ENCODE measurements around the gene NRN1.
"Not testable (repeated sequence)": the region's sequence is repeated elsewhere in the genome, so short reads cannot be mapped to it uniquely, and the experiment has no call there.

Gene NRN1

GRCh38 chr6:5976811-5977210, 29.9 kb downstream of the NRN1 start:
- no peak for TF ChIP-seq CTCF (conservative IDR thresholded peaks at IDR 0.05; ENCODE audit: low read depth, low read length)
- DNase-seq (ENCODE audit: low read depth), result no peak
- no peak overlapping the region for H3K4me3 ChIP-seq (ENCODE audit: low read length)

GRCh38 chr6:5968817-5969734, 37.6 kb downstream of the NRN1 start:
- TF ChIP-seq CTCF (conservative IDR thresholded peaks at IDR 0.05; ENCODE audit: low read depth, low read length), result peak; percentile 4
- H3K4me3 ChIP-seq (ENCODE audit: low read length), result no peak overlapping the region
- peak; percentile 63 for DNase-seq (ENCODE audit: low read depth)

- not testable (repeated sequence) for DNase-seq (ENCODE audit: low read depth); H3K4me3 ChIP-seq (ENCODE audit: low read length)
Observed at GRCh38 chr6:5968036-5968435, 38.7 kb downstream of the NRN1 start.

- H3K4me3 ChIP-seq (ENCODE audit: low read length), result no peak overlapping the region
- no peak for TF ChIP-seq CTCF (conservative IDR thresholded peaks at IDR 0.05; ENCODE audit: low read depth, low read length)
- DNase-seq (ENCODE audit: low read depth), result no peak
Observed at GRCh38 chr6:5967594-5967993, 39.1 kb downstream of the NRN1 start.

GRCh38 chr6:5962794-5963193, 43.9 kb downstream of the NRN1 start:
- no peak for TF ChIP-seq CTCF (conservative IDR thresholded peaks at IDR 0.05; ENCODE audit: low read depth, low read length)
- no peak for DNase-seq (ENCODE audit: low read depth)
- H3K4me3 ChIP-seq (ENCODE audit: low read length), result no peak overlapping the region

GRCh38 chr6:5961836-5962235, 44.9 kb downstream of the NRN1 start:
- no peak overlapping the region for H3K4me3 ChIP-seq (ENCODE audit: low read length)
- DNase-seq (ENCODE audit: low read depth), result no peak
- TF ChIP-seq CTCF (conservative IDR thresholded peaks at IDR 0.05; ENCODE audit: low read depth, low read length), result no peak

- DNase-seq (ENCODE audit: low read depth), result no peak
- H3K4me3 ChIP-seq (ENCODE audit: low read length), result no peak overlapping the region
- TF ChIP-seq CTCF (conservative IDR thresholded peaks at IDR 0.05; ENCODE audit: low read depth, low read length), result no peak
Observed at GRCh38 chr6:5960456-5960855, 46.3 kb downstream of the NRN1 start.

Measured in retinal pigment epithelial cell (primary cell).